RWPE2 (cell line): ENCODE measurements around the gene EIF4G1.
A peak's percentile ranks its signal among the peaks of the same experiment; 100 is the strongest.

Source experiments
- ATAC-seq: fragments of 200-7000 bp; cut with Tn5 transposase; 3 replicates; pipeline ENCODE4 v1.9.1; 2021; ENCODE audit warnings: low read depth
- DNase-seq: peaks from one replicate; pipeline ENCODE4 v3.0.0-alpha.2; 2020; ENCODE audit warnings: low spot score
- H3K27ac ChIP-seq: fragments of 450-650 bp; 2 replicates; pipeline ENCODE4 v1.5.1; 2017; ENCODE audit warnings: mild to moderate bottlenecking; ENCODE audit not compliant: poor library complexity, severe bottlenecking
- H3K27me3 ChIP-seq: fragments of 250-450 bp; sonication (Bioruptor Pico); 2 replicates; pipeline ENCODE4 v1.5.1; 2021; ENCODE audit warnings: mild to moderate bottlenecking, moderate library complexity; ENCODE audit not compliant: insufficient read depth, poor library complexity, severe bottlenecking
- H3K36me3 ChIP-seq: fragments of 250-450 bp; sonication (Bioruptor Pico); 2 replicates; pipeline ENCODE4 v1.5.1; 2020; ENCODE audit warnings: low read depth, mild to moderate bottlenecking, moderate library complexity
- H3K4me1 ChIP-seq: fragments of 250-450 bp; sonication (Bioruptor Pico); 2 replicates; pipeline ENCODE4 v1.5.1; 2021; ENCODE audit warnings: mild to moderate bottlenecking, moderate library complexity; ENCODE audit not compliant: insufficient read depth, poor library complexity, severe bottlenecking
- H3K4me3 ChIP-seq: fragments of 250-450 bp; sonication (Bioruptor Pico); 2 replicates; pipeline ENCODE4 v1.5.1; 2021; ENCODE audit warnings: mild to moderate bottlenecking, moderate library complexity; ENCODE audit not compliant: severe bottlenecking
- H3K9me3 ChIP-seq: fragments of 250-450 bp; sonication (Bioruptor Pico); 2 replicates; pipeline ENCODE4 v1.5.1; 2021; ENCODE audit warnings: mild to moderate bottlenecking, moderate library complexity; ENCODE audit not compliant: severe bottlenecking
- TF ChIP-seq, protein P1 (sequence below): fragments of 450-650 bp; IDR thresholded peaks from one replicate; pipeline ENCODE4 v1.5.1; 2017; ENCODE audit warnings: mild to moderate bottlenecking, moderate library complexity; ENCODE audit not compliant: poor library complexity, severe bottlenecking

Gene EIF4G1

DNA sequence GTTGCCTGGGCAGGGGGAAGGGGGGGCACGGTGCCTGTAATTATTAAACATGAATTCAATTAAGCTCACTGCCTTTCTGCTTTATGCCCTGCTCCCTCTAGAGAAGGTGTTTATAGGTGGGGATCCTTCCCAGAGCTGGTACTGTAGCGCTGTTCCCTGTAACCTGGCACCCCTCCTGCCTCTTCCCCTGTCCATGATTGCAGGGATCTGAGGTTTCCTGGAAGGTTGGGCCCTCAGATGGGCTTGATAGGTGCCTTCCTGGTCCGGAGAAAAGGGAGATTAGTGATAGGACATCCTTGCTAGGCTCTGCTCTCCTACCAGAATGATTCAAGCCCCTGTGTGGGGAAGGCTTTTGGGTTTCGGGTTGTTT lies 20.9 kb downstream of the EIF4G1 start:
- peak overlapping the region; percentile 56 for H3K4me3 ChIP-seq
- H3K27me3 ChIP-seq: no peaks in the 10 kb centered on the region
- no peak for ATAC-seq
- H3K36me3 ChIP-seq: peaks cover 59% of the 10 kb centered on the region
- TF ChIP-seq, protein P1, sequence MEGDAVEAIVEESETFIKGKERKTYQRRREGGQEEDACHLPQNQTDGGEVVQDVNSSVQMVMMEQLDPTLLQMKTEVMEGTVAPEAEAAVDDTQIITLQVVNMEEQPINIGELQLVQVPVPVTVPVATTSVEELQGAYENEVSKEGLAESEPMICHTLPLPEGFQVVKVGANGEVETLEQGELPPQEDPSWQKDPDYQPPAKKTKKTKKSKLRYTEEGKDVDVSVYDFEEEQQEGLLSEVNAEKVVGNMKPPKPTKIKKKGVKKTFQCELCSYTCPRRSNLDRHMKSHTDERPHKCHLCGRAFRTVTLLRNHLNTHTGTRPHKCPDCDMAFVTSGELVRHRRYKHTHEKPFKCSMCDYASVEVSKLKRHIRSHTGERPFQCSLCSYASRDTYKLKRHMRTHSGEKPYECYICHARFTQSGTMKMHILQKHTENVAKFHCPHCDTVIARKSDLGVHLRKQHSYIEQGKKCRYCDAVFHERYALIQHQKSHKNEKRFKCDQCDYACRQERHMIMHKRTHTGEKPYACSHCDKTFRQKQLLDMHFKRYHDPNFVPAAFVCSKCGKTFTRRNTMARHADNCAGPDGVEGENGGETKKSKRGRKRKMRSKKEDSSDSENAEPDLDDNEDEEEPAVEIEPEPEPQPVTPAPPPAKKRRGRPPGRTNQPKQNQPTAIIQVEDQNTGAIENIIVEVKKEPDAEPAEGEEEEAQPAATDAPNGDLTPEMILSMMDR: no peak
- no peaks in the 10 kb centered on the region for H3K9me3 ChIP-seq
- H3K4me1 ChIP-seq: peaks cover 43% of the 10 kb centered on the region
- no peak for DNase-seq
- H3K27ac ChIP-seq: peak overlapping the region; percentile 98

DNA sequence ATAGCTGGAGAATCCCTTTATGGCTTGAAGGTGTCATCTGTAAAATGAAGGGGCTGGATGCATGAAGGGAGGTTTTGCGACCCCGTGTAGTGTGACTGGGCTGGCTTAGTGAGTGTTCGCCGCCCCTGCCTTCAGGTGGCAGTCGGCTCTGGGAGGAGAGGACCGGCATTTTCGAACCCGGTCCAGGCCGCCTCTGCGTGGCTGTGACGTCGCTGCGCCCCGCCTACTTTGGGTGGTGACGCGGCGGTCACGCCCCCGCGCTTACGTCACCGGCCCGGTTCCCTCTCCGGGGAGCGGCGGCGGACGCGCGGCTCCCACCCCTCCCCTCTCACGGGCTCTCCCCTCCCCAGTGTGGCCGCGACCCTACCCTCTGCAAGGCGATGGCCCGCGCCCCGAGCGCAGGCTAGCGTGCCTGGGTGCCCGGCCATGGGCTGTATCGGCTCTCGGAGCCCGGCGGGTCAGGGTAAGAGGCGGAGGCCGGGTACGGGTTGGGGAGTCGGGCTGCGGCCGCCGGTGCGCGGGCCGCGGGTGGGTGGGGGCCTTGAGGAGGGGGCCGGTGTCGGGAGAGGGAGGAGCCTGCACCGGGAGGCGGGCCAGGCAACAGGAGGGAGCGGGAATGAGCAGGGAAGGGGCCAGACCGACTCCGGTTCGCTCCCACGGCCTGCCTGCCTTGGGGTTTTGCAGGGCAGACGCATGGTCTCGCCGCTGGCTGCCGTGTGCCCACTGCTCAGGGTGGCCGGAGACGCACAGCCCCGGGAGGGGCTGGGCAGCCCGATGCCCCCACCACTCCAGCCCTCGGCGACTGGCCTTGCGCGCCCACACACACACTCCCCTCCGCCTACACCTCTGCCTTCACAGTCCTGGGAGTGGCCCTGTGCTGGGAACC lies 21.5 kb downstream of the EIF4G1 start:
- no peak for DNase-seq
- Histone ChIP-seq H3K4me3 (peak overlapping the region; percentile 56), H3K9me3 (no peaks in the 10 kb centered on the region), H3K36me3 (peaks cover 53% of the 10 kb centered on the region), H3K4me1 (peaks cover 43% of the 10 kb centered on the region), H3K27me3 (no peaks in the 10 kb centered on the region), H3K27ac (peak overlapping the region; percentile 98)
- ATAC-seq: peak; percentile 40
- TF ChIP-seq, protein P1: no peak

DNA sequence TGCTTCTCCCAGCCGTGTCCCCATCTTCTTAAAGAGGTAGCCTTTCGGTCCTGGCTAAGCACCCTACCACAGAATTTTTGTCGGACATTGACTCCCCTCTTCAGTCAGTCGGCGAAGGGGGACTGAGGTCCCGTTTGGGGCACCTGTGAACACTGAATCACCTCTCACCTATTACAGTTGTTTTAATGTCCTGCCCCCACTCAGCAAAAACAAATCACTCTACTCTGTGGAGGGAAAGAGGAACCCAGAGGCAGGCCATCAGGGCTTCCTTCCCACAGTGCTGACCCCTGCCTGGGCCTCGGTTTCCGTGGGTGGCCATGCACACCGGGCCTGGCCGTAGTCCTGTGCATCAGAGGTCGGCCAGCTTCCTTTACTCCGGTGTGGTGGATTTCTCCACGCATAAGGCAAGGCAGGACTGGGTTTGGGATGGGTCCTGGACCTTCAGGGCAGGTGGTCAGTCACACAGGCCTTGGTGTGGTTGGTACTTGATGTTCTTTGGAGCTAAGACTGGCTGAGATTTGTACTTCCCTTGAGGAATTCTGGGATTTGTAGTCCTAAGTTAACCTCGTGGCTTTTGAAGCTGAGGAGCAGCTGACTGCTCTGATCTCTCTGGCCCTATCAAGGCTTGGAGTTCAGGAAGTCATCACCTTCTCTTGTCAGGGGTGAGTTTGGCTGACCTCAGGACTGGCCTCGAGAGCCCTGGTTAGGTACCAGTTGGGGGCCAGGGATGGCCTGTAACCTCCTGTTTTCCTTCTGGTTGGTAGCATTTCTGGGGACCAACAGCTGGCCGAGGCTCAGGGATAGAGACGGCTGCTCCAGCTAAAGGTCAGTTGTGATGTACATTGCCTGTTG lies 22.4 kb downstream of the EIF4G1 start:
- H3K27ac ChIP-seq: peak overlapping the region; percentile 98
- H3K4me1 ChIP-seq: peaks cover 41% of the 10 kb centered on the region
- H3K27me3 ChIP-seq: no peaks in the 10 kb centered on the region
- peak overlapping the region; percentile 56 for H3K4me3 ChIP-seq
- H3K9me3 ChIP-seq: no peaks in the 10 kb centered on the region
- ATAC-seq (peak; percentile 7; the same call in 1 of the 3 replicates), DNase-seq (no peak)
- peaks cover 44% of the 10 kb centered on the region for H3K36me3 ChIP-seq
- TF ChIP-seq, protein P1: no peak

DNA sequence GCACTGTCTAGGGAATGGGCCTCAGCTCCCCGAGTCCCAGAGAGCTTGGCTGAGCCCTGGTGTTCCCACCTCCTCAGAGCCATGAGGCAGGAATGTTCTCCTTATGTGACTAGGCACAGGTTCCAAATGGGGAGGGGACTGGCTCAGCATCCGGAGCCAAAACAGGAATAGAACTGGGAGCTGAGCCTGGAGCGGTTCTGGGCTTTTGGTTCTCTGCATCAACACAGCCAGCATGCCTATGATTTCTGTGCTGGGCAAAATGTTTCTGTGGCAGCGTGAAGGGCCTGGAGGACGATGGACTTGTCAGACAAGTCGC lies 23.0 kb downstream of the EIF4G1 start, which contains the start of gene FAM131A:
FAM131A (plus strand) TSS at position 202 of the 316 bp plus-strand sequence; CDS start at position 233, 31 bp downstream.
- Histone ChIP-seq H3K27me3 (no peaks in the 10 kb centered on the region), H3K27ac (peak within 1 kb of the TSS; percentile 98), H3K36me3 (peaks cover 43% of the 10 kb centered on the region), H3K4me3 (peak within 1 kb of the TSS; percentile 56), H3K4me1 (peaks cover 36% of the 10 kb centered on the region), H3K9me3 (no peaks in the 10 kb centered on the region)
- DNase-seq (no peak), ATAC-seq (no peak)
- TF ChIP-seq, protein P1: no peak
